Psoas muscle (tissue), 8 donors: ENCODE data around the gene DPH5. TPM values are rescaled to one million over a fixed set of nuclear protein-coding genes. Genes with fewer than 3 reads are reported as not detected.

Source experiments
- ATAC-seq, 4 donors: fragments of 200-7000 bp; cut with Tn5 transposase; one replicate each; pipeline ENCODE4 v1.9.1; 2020; ENCODE audit warnings: moderate library complexity in 3 of 4, mild to moderate bottlenecking in 2 of 4
- DNase-seq, 2 donors: peaks; one replicate each; pipeline ENCODE4 v3.0.0-alpha.2; 2020
- H3K27ac ChIP-seq: fragments of 200-600 bp; one replicate; pipeline ENCODE4 v1.8.0; 2022
- H3K27me3 ChIP-seq, 3 donors: fragments of 200-600 bp in 1 of 3; one replicate each; pipeline versions ENCODE4 v1.6.1 to v1.8.0; 2013 to 2022; ENCODE audit warnings: low read length in 2 of 3, mild to moderate bottlenecking in 2 of 3, moderate library complexity in 1 of 3; ENCODE audit not compliant: insufficient read depth in 3 of 3
- H3K36me3 ChIP-seq, 2 donors: fragments of 200-600 bp in 1 of 2; one replicate each; pipeline versions ENCODE4 v1.6.1 to v1.8.0; 2013 to 2022; ENCODE audit warnings: low read depth in 1 of 2, mild to moderate bottlenecking in 1 of 2, moderate library complexity in 1 of 2; ENCODE audit not compliant: insufficient read depth in 1 of 2
- H3K4me1 ChIP-seq: fragments of 200-600 bp; one replicate; pipeline ENCODE4 v1.8.0; 2022
- H3K4me3 ChIP-seq: fragments of 200-600 bp; one replicate; pipeline ENCODE4 v1.8.0; 2022; ENCODE audit warnings: mild to moderate bottlenecking
- H3K9me3 ChIP-seq: fragments of 200-600 bp; one replicate; pipeline ENCODE4 v1.8.0; 2022
- WGBS, 3 donors: extraction: QIAGEN DNeasy Blood & Tissue Kit; methylation state at CpG; one replicate each; pipeline versions ENCODE4 v1.1.6 to v1.1.7; 2013; 5-methylcytosine and 5-hydroxymethylcytosine counted together
- intact Hi-C, 2 donors: fragments of 100-400 bp; cut with DNase I; formaldehyde crosslinking; loops; one replicate each; pipeline versions ENCODE4 v1.11.0 to v1.14.2; 2022
- polyA plus RNA-seq, 3 donors: library from polyadenylated mRNA; stranded (reverse); fragments of 200-250 nt; gene quantifications; one replicate each; pipeline ENCODE4 v1.2.3, GENCODE V29; 2013
- total RNA-seq, 4 donors: library from RNA; stranded (reverse); fragmentation: NEBNext Ultra II Directional in 2 of 4; extraction: Animal tissue kit (Norgen Biotek cat#: 25700) in 2 of 4; gene quantifications; one replicate each; pipeline versions ENCODE4 v1.2.1 to v1.2.4, GENCODE V29; 2021 to 2023
- TF ChIP-seq, protein P1 (sequence below): fragments of 200-600 bp; IDR thresholded peaks from one replicate; pipeline ENCODE4 v1.8.0; 2022; ENCODE audit warnings: antibody characterized with exemption
- donor health status: healthy with polysubstance abuse.
- donor health status: DM: no; HTN: no; CAD: no; lungs with moderate emphysema.
- donor health status: Bipolar disorder and iron deficiency.
- donor health status: healthy.
- donor health status: DM: yes; HTN: yes; CAD: no.
- donor health status: DM: no; HTN: no; CAD: no.
- donor health status: DM: no; HTN: no; CAD: no.
- donor health status: DM: yes; HTN: yes; CAD: no.

DPH5 gene
- total and polyA plus RNA-seq, 7 donors, result 18.6 to 44.0 (median 31.1) TPM

- Histone ChIP-seq H3K4me1 (no peaks in the 10 kb centered on the region), H3K9me3 (no peaks in the 10 kb centered on the region), H3K27ac (no peak overlapping the region), H3K4me3 (no peak overlapping the region), H3K27me3 (no peaks in the 10 kb centered on the region), H3K36me3 (peaks cover 0 to 43% of the 10 kb centered on the region in 2 donors)
- 93 to 97% (median 94%) methylated on average over 1 of the region's 1 CpG for WGBS, 3 donors
- TF ChIP-seq, protein P1, sequence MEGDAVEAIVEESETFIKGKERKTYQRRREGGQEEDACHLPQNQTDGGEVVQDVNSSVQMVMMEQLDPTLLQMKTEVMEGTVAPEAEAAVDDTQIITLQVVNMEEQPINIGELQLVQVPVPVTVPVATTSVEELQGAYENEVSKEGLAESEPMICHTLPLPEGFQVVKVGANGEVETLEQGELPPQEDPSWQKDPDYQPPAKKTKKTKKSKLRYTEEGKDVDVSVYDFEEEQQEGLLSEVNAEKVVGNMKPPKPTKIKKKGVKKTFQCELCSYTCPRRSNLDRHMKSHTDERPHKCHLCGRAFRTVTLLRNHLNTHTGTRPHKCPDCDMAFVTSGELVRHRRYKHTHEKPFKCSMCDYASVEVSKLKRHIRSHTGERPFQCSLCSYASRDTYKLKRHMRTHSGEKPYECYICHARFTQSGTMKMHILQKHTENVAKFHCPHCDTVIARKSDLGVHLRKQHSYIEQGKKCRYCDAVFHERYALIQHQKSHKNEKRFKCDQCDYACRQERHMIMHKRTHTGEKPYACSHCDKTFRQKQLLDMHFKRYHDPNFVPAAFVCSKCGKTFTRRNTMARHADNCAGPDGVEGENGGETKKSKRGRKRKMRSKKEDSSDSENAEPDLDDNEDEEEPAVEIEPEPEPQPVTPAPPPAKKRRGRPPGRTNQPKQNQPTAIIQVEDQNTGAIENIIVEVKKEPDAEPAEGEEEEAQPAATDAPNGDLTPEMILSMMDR, result no peak
- DNase-seq (no peak), ATAC-seq (no peak)
- intact Hi-C loops, result no loop called here
These were observed 54.6 kb downstream of the DPH5 start for GRCh38 chr1:100971021-100971420.

DNA sequence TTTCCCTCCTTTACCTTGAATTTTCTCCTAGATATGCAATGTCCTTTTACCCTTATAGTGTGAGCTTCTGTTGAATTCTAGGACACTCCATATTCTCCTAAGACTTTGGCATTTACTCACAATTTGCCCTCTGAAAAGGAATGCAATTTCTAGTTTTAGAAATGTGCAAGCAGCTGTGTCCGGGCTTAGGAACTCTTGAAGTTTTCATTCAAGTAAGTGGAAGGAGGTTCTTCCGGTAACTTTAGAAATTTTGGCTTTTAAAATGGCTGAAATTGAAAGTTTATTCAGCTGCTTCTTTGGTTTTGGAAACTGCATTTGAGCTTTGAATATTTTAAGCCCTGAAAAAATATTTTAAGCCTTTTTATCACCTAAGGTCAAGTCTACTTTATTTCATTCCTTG is 56.3 kb downstream of the DPH5 start:
- ATAC-seq (no peak), DNase-seq (no peak)
- no peak overlapping the region for H3K4me3 ChIP-seq
- TF ChIP-seq, protein P1, result no peak
- peaks cover 2 to 40% of the 10 kb centered on the region in 2 donors for H3K36me3 ChIP-seq
- H3K27me3 ChIP-seq, result no peaks in the 10 kb centered on the region
- H3K27ac ChIP-seq, result no peak overlapping the region
- H3K4me1 ChIP-seq, result no peaks in the 10 kb centered on the region
- 60 to 82% (median 69%) methylated on average over 2 of the region's 2 CpGs for WGBS, 3 donors
- H3K9me3 ChIP-seq, result no peaks in the 10 kb centered on the region
- intact Hi-C loops, result no loop called here

GRCh38 chr1:100968621-100969020 is 57.0 kb downstream of the DPH5 start:
- no peak for ATAC-seq
- Histone ChIP-seq H3K36me3 (peaks cover 2 to 36% of the 10 kb centered on the region in 2 donors), H3K27ac (no peak overlapping the region), H3K4me1 (no peaks in the 10 kb centered on the region), H3K27me3 (no peaks in the 10 kb centered on the region), H3K9me3 (no peaks in the 10 kb centered on the region), H3K4me3 (no peak overlapping the region)
- 63 to 74% (median 64%) methylated on average over 1 of the region's 1 CpG for WGBS, 3 donors
- TF ChIP-seq, protein P1, result no peak
- intact Hi-C loops, result no loop called here
- DNase-seq, result no peak

GRCh38 chr1:100960098-100960497 is 65.5 kb downstream of the DPH5 start:
- Histone ChIP-seq H3K4me1 (no peaks in the 10 kb centered on the region), H3K27ac (no peak overlapping the region), H3K9me3 (no peaks in the 10 kb centered on the region), H3K27me3 (no peaks in the 10 kb centered on the region), H3K4me3 (no peak overlapping the region), H3K36me3 (peaks cover 2 to 4% of the 10 kb centered on the region in 2 donors)
- no peak for ATAC-seq
- intact Hi-C loops, result no loop called here
- WGBS, 3 donors, result 83 to 85% (median 84%) methylated on average over 1 of the region's 1 CpG
- DNase-seq, result no peak
- TF ChIP-seq, protein P1, result no peak

DNA sequence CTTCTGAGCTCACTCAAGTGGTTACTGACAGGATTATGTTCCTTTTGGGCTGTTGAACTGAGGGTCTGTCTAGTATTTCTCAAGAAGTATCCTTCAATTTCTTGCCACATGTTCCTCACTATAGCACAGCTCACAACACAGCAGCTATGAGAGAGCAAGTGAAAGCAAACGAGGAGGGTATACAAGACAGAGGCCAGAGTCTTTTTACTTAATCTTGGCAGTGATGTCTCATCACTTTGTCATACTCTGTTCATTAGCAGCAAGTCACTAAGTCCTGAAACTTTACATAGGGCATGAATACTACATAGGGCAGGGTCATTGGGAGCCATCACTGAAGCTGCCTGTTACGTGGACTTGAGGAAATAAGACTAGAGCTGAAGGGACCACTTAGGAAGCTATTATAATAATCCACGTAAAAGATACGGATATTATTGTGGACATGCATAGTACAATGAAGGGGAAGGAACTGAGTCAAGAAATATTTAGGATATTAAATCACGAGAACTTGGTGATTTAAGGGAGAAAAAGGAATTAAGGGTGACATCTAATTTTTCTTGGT is 66.0 kb downstream of the DPH5 start:
- 73 to 87% (median 79%) methylated on average over 5 of the region's 5 CpGs for WGBS, 3 donors

More for the DNA sequence above, 66.0 kb downstream of the DPH5 start:
- no peaks in the 10 kb centered on the region for H3K9me3 ChIP-seq
- H3K4me3 ChIP-seq, result no peak overlapping the region
- TF ChIP-seq, protein P1, result no peak
- no peaks in the 10 kb centered on the region for H3K27me3 ChIP-seq
- no peaks in the 10 kb centered on the region for H3K4me1 ChIP-seq
- peaks cover 0 to under 1% of the 10 kb centered on the region in 2 donors for H3K36me3 ChIP-seq
- no peak for DNase-seq
- ATAC-seq, result no peak
- H3K27ac ChIP-seq, result no peak overlapping the region
- intact Hi-C loops, result no loop called here
